ENCODE data around the gene ISCA2.

ISCA2 gene

GRCh38 chr14:74480046-74480445 is 13.5 kb upstream of the ISCA2 start:
- Histone ChIP-seq H2BK12ac (ENCODE audit: low read length in 2 of 2) (no peak overlapping the region), H3K27me3 (ENCODE audit: control insufficient read depth in 1 of 2, insufficient read depth in 1 of 2, low read length in 2 of 2) (no peaks in the 10 kb centered on the region), H2BK5ac (ENCODE audit: low read depth, low read length, poor library complexity, severe bottlenecking) (no peak overlapping the region), H4K91ac (ENCODE audit: low read length) (no peak overlapping the region), H3K4me3 (ENCODE audit: insufficient read depth in 1 of 2, low read depth in 1 of 2, low read length in 2 of 2) (no peak overlapping the region), H3K4me2 (ENCODE audit: low read length, poor library complexity, severe bottlenecking) (no peak overlapping the region), H2BK15ac (ENCODE audit: low read depth, poor library complexity, severe bottlenecking) (no peak overlapping the region), H3K27ac (ENCODE audit: low read length, poor library complexity, severe bottlenecking) (no peak overlapping the region), H3K4ac (ENCODE audit: low read depth in 1 of 2, low read length in 2 of 2) (no peak overlapping the region), H3K36me3 (ENCODE audit: control insufficient read depth in 1 of 2, insufficient read depth in 2 of 2, low read depth in 1 of 2, low read length in 2 of 2) (peaks cover 23 to 74% of the 10 kb centered on the region in 2 experiments), H2AK5ac (ENCODE audit: low read length, severe bottlenecking) (no peak overlapping the region), H2BK120ac (ENCODE audit: low read depth, low read length) (no peak overlapping the region), H3K4me1 (ENCODE audit: control insufficient read depth, insufficient read depth, low read depth, low read length) (peaks cover 6% of the 10 kb centered on the region), H3K18ac (ENCODE audit: low read depth in 1 of 2, low read length in 2 of 2) (no peak overlapping the region), H3K9ac (ENCODE audit: low read length) (no peak overlapping the region), H3K9me3 (ENCODE audit: control insufficient read depth, low read length) (no peaks in the 10 kb centered on the region), H3K79me1 (replicated peaks; ENCODE audit: low read length, poor library complexity, severe bottlenecking) (peaks cover 1% of the 10 kb centered on the region), H4K8ac (ENCODE audit: low read length) (no peak overlapping the region), H3K14ac (ENCODE audit: low read length in 2 of 2) (no peak overlapping the region), H3K23ac (ENCODE audit: low read length in 2 of 2) (no peak overlapping the region), H2AFZ (ENCODE audit: low read depth, low read length) (no peak overlapping the region)
- 86% methylated on average over 4 of the region's 4 CpGs for WGBS
- DNase-seq = no peak

DNA sequence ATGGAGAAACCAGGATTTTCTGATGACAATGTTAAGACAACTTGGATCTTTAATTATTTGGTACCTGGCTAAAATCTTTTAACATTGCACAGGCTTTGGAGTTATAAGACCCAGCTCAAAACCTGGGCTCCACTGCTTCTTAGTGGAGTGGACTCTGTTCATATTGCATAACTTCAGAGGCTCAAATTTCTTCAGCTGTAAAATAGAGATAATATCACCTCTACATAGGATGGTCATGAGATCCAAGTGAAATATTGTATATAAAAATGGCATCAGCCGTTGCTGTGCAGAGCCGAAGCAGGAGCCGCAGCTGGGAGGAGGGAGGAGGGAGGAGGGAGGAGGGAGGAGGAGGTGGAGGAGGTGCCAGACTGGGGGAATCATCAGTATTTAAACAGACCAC is 11.0 kb upstream of the ISCA2 start:
- Histone ChIP-seq H3K4ac (ENCODE audit: low read depth in 1 of 2, low read length in 2 of 2) (no peak overlapping the region), H3K4me1 (ENCODE audit: control insufficient read depth, insufficient read depth, low read depth, low read length) (peaks cover 11% of the 10 kb centered on the region), H3K79me1 (replicated peaks; ENCODE audit: low read length, poor library complexity, severe bottlenecking) (peaks cover 8% of the 10 kb centered on the region), H4K8ac (ENCODE audit: low read length) (no peak overlapping the region), H3K27ac (ENCODE audit: low read length, poor library complexity, severe bottlenecking) (no peak overlapping the region), H3K18ac (ENCODE audit: low read depth in 1 of 2, low read length in 2 of 2) (no peak overlapping the region), H3K14ac (ENCODE audit: low read length in 2 of 2) (no peak overlapping the region), H2BK12ac (ENCODE audit: low read length in 2 of 2) (no peak overlapping the region), H3K4me3 (ENCODE audit: insufficient read depth in 1 of 2, low read depth in 1 of 2, low read length in 2 of 2) (no peak overlapping the region), H4K91ac (ENCODE audit: low read length) (no peak overlapping the region), H2BK15ac (ENCODE audit: low read depth, poor library complexity, severe bottlenecking) (no peak overlapping the region), H2AFZ (ENCODE audit: low read depth, low read length) (no peak overlapping the region), H3K23ac (ENCODE audit: low read length in 2 of 2) (no peak overlapping the region), H3K36me3 (ENCODE audit: control insufficient read depth in 1 of 2, insufficient read depth in 2 of 2, low read depth in 1 of 2, low read length in 2 of 2) (peaks cover 16 to 85% of the 10 kb centered on the region in 2 experiments), H3K9ac (ENCODE audit: low read length) (no peak overlapping the region), H3K27me3 (ENCODE audit: control insufficient read depth in 1 of 2, insufficient read depth in 1 of 2, low read length in 2 of 2) (no peaks in the 10 kb centered on the region), H2AK5ac (ENCODE audit: low read length, severe bottlenecking) (no peak overlapping the region), H2BK120ac (ENCODE audit: low read depth, low read length) (no peak overlapping the region), H3K9me3 (ENCODE audit: control insufficient read depth, low read length) (no peaks in the 10 kb centered on the region), H3K4me2 (ENCODE audit: low read length, poor library complexity, severe bottlenecking) (no peak overlapping the region), H2BK5ac (ENCODE audit: low read depth, low read length, poor library complexity, severe bottlenecking) (no peak overlapping the region)
- 100% methylated on average over 3 of the region's 3 CpGs for WGBS
- no peak for DNase-seq

DNA sequence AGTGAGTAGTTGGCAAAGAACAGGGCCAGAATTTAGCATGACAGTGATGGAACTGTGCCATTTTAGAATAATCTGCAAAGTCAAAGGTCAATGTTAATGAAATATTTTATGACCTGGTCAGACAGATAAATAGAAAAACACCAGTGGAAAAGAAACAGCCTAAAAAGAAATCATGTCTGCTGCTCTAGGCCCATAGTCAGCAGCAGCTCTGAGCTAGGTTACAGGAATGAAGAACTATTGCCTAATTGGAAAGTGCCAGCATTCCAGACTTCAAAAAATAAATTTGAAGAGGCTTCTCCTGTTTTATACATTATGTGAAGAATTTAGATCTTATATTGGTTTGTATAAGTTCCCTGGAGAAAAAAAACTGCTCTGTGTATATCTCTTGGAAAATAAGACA is 10.2 kb upstream of the ISCA2 start:
- Histone ChIP-seq H3K9ac (ENCODE audit: low read length) (no peak overlapping the region), H3K4me1 (ENCODE audit: control insufficient read depth, insufficient read depth, low read depth, low read length) (peaks cover 11% of the 10 kb centered on the region), H4K91ac (ENCODE audit: low read length) (no peak overlapping the region), H2BK15ac (ENCODE audit: low read depth, poor library complexity, severe bottlenecking) (no peak overlapping the region), H2BK12ac (ENCODE audit: low read length in 2 of 2) (no peak overlapping the region), H3K4me3 (ENCODE audit: insufficient read depth in 1 of 2, low read depth in 1 of 2, low read length in 2 of 2) (no peak overlapping the region), H3K27me3 (ENCODE audit: control insufficient read depth in 1 of 2, insufficient read depth in 1 of 2, low read length in 2 of 2) (no peaks in the 10 kb centered on the region), H3K27ac (ENCODE audit: low read length, poor library complexity, severe bottlenecking) (no peak overlapping the region), H3K36me3 (ENCODE audit: control insufficient read depth in 1 of 2, insufficient read depth in 2 of 2, low read depth in 1 of 2, low read length in 2 of 2) (peaks cover 13 to 79% of the 10 kb centered on the region in 2 experiments), H3K4me2 (ENCODE audit: low read length, poor library complexity, severe bottlenecking) (no peak overlapping the region), H3K23ac (ENCODE audit: low read length in 2 of 2) (no peak overlapping the region), H2AK5ac (ENCODE audit: low read length, severe bottlenecking) (no peak overlapping the region), H2AFZ (ENCODE audit: low read depth, low read length) (no peak overlapping the region), H4K8ac (ENCODE audit: low read length) (no peak overlapping the region), H3K14ac (ENCODE audit: low read length in 2 of 2) (no peak overlapping the region), H2BK120ac (ENCODE audit: low read depth, low read length) (no peak overlapping the region), H3K4ac (ENCODE audit: low read depth in 1 of 2, low read length in 2 of 2) (no peak overlapping the region), H3K18ac (ENCODE audit: low read depth in 1 of 2, low read length in 2 of 2) (no peak overlapping the region), H3K9me3 (ENCODE audit: control insufficient read depth, low read length) (no peaks in the 10 kb centered on the region), H3K79me1 (replicated peaks; ENCODE audit: low read length, poor library complexity, severe bottlenecking) (peaks cover 8% of the 10 kb centered on the region), H2BK5ac (ENCODE audit: low read depth, low read length, poor library complexity, severe bottlenecking) (no peak overlapping the region)
- DNase-seq = no peak

GRCh38 chr14:74486164-74486563 is 7.4 kb upstream of the ISCA2 start:
- Histone ChIP-seq H3K9me3 (ENCODE audit: control insufficient read depth, low read length) (no peaks in the 10 kb centered on the region), H2AK5ac (ENCODE audit: low read length, severe bottlenecking) (no peak overlapping the region), H3K4me2 (ENCODE audit: low read length, poor library complexity, severe bottlenecking) (no peak overlapping the region), H2BK15ac (ENCODE audit: low read depth, poor library complexity, severe bottlenecking) (no peak overlapping the region), H2BK5ac (ENCODE audit: low read depth, low read length, poor library complexity, severe bottlenecking) (no peak overlapping the region), H2BK120ac (ENCODE audit: low read depth, low read length) (no peak overlapping the region), H3K9ac (ENCODE audit: low read length) (no peak overlapping the region), H3K79me1 (replicated peaks; ENCODE audit: low read length, poor library complexity, severe bottlenecking) (peaks cover 15% of the 10 kb centered on the region), H3K36me3 (ENCODE audit: control insufficient read depth in 1 of 2, insufficient read depth in 2 of 2, low read depth in 1 of 2, low read length in 2 of 2) (peaks cover 5 to 50% of the 10 kb centered on the region in 2 experiments), H3K23ac (ENCODE audit: low read length in 2 of 2) (no peak overlapping the region), H2BK12ac (ENCODE audit: low read length in 2 of 2) (no peak overlapping the region), H3K18ac (ENCODE audit: low read depth in 1 of 2, low read length in 2 of 2) (no peak overlapping the region), H3K27me3 (ENCODE audit: control insufficient read depth in 1 of 2, insufficient read depth in 1 of 2, low read length in 2 of 2) (no peaks in the 10 kb centered on the region), H3K4ac (ENCODE audit: low read depth in 1 of 2, low read length in 2 of 2) (no peak overlapping the region), H3K27ac (ENCODE audit: low read length, poor library complexity, severe bottlenecking) (no peak overlapping the region), H3K4me3 (ENCODE audit: insufficient read depth in 1 of 2, low read depth in 1 of 2, low read length in 2 of 2) (no peak overlapping the region), H4K91ac (ENCODE audit: low read length) (no peak overlapping the region), H3K14ac (ENCODE audit: low read length in 2 of 2) (no peak overlapping the region), H4K8ac (ENCODE audit: low read length) (no peak overlapping the region), H3K4me1 (ENCODE audit: control insufficient read depth, insufficient read depth, low read depth, low read length) (peaks cover 13% of the 10 kb centered on the region), H2AFZ (ENCODE audit: low read depth, low read length) (no peak overlapping the region)
- no peak for DNase-seq
- WGBS = 100% methylated on average over 1 of the region's 3 CpGs
